CD4-positive, alpha-beta T cell treated with Interleukin-2 at 100 ng/mL for 4 hours (primary cell): Measurements from ENCODE around the gene MYO6.

Experiments used
- DNase-seq: peaks from one replicate; pipeline ENCODE4 v3.0.0-alpha.2; 2020; ENCODE audit warnings: low spot score

Gene MYO6

GRCh38 chr6:75827163-75827562 lies 78.1 kb downstream of the MYO6 start:
- no peak for DNase-seq

- DNase-seq = peak; percentile 6
Observed at GRCh38 chr6:75830959-75831885, 82.2 kb downstream of the MYO6 start.

GRCh38 chr6:75834447-75834846 lies 85.4 kb downstream of the MYO6 start:
- no peak for DNase-seq

- no peak for DNase-seq
Observed at GRCh38 chr6:75842191-75842590, 93.2 kb downstream of the MYO6 start.

- no peak for DNase-seq
Observed at GRCh38 chr6:75842732-75843131, 93.7 kb downstream of the MYO6 start.

GRCh38 chr6:75843396-75843795 lies 94.4 kb downstream of the MYO6 start:
- no peak for DNase-seq

- no peak for DNase-seq
Observed at GRCh38 chr6:75848274-75848673, 99.2 kb downstream of the MYO6 start.

GRCh38 chr6:75849329-75850025 lies 100.4 kb downstream of the MYO6 start:
- no peak for DNase-seq

- no peak for DNase-seq
Observed at GRCh38 chr6:75850026-75850833, 101.2 kb downstream of the MYO6 start.

GRCh38 chr6:75852721-75853120 lies 103.7 kb downstream of the MYO6 start:
- DNase-seq = no peak

GRCh38 chr6:75853806-75854205 lies 104.8 kb downstream of the MYO6 start:
- DNase-seq = no peak

GRCh38 chr6:75855052-75855451 lies 106.0 kb downstream of the MYO6 start:
- peak; percentile 32 for DNase-seq

- DNase-seq = no peak
Observed at GRCh38 chr6:75856902-75857301, 107.9 kb downstream of the MYO6 start.

- no peak for DNase-seq
Observed at GRCh38 chr6:75863001-75863400, 114.0 kb downstream of the MYO6 start.

GRCh38 chr6:75863784-75864183 lies 114.7 kb downstream of the MYO6 start:
- no peak for DNase-seq

- no peak for DNase-seq
Observed at GRCh38 chr6:75864446-75864845, 115.4 kb downstream of the MYO6 start.

- DNase-seq = no peak
Observed at GRCh38 chr6:75870389-75870788, 121.3 kb downstream of the MYO6 start.

GRCh38 chr6:75874224-75874623 lies 125.2 kb downstream of the MYO6 start:
- no peak for DNase-seq

- DNase-seq = no peak
Observed at GRCh38 chr6:75876152-75876551, 127.1 kb downstream of the MYO6 start.

GRCh38 chr6:75880305-75880704 lies 131.3 kb downstream of the MYO6 start:
- DNase-seq = no peak

GRCh38 chr6:75882734-75883133 lies 133.7 kb downstream of the MYO6 start:
- DNase-seq = no peak

- no peak for DNase-seq
Observed at GRCh38 chr6:75884822-75885221, 135.8 kb downstream of the MYO6 start.
